Osteoblast (primary cell): ENCODE measurements around the gene ASXL2. TPM values are rescaled to one million over a fixed set of nuclear protein-coding genes. Genes with fewer than 3 reads are reported as not detected.

Experiments
- DNase-seq: peaks from one replicate; pipeline ENCODE4 v3.0.0; 2011; ENCODE audit warnings: low spot score, mixed read lengths; ENCODE audit not compliant: insufficient read length; ENCODE audit errors: missing footprints
- H2AFZ ChIP-seq: 2 replicates; pipeline ENCODE4 v1.6.0; 2011; ENCODE audit warnings: mild to moderate bottlenecking, low read length
- H3K27ac ChIP-seq: 2 replicates; pipeline ENCODE4 v1.5.1; 2011; ENCODE audit warnings: mild to moderate bottlenecking, low read depth, low read length, moderate library complexity
- H3K27me3 ChIP-seq: 2 replicates; pipeline ENCODE4 v1.6.0; 2012; ENCODE audit warnings: mild to moderate bottlenecking, control low read depth, inconsistent platforms, low read length, moderate library complexity; ENCODE audit not compliant: insufficient read depth
- H3K36me3 ChIP-seq: 2 replicates; pipeline ENCODE4 v1.5.1; 2011; ENCODE audit warnings: mild to moderate bottlenecking, low read length, control low read depth, moderate library complexity; ENCODE audit not compliant: insufficient read depth
- H3K4me1 ChIP-seq: 2 replicates; pipeline ENCODE4 v1.5.1; 2011; ENCODE audit warnings: mild to moderate bottlenecking, low read length, control low read depth, moderate library complexity; ENCODE audit not compliant: insufficient read depth
- H3K4me2 ChIP-seq: 2 replicates; pipeline ENCODE4 v1.6.0; 2011; ENCODE audit warnings: mild to moderate bottlenecking, low read length; ENCODE audit not compliant: insufficient read depth
- H3K4me3 ChIP-seq: fragments of 200-600 bp; sonication (generic); 3 replicates; pipeline ENCODE4 v1.5.1; 2012; ENCODE audit warnings: mild to moderate bottlenecking, low read length, inconsistent platforms; ENCODE audit not compliant: insufficient read depth
- H3K79me2 ChIP-seq: 2 replicates; pipeline ENCODE4 v1.6.0; 2012; ENCODE audit warnings: mild to moderate bottlenecking, low read length, control low read depth, inconsistent platforms; ENCODE audit not compliant: insufficient read depth
- H3K9me3 ChIP-seq: 2 replicates; pipeline ENCODE4 v1.5.1; 2011; ENCODE audit warnings: low read depth, low read length, control low read depth
- H4K20me1 ChIP-seq: 2 replicates; pipeline ENCODE4 v1.6.0; 2012; ENCODE audit warnings: mild to moderate bottlenecking, low read length, control low read depth; ENCODE audit not compliant: insufficient read depth
- CTCF ChIP-seq: IDR thresholded peaks from 2 replicates; pipeline ENCODE4 v1.5.1; 2011; ENCODE audit warnings: mild to moderate bottlenecking, low read depth, low read length, moderate library complexity; ENCODE audit errors: extremely low read depth
- total RNA-seq: library from RNA; depleted of rRNA; stranded (reverse); fragments of >200 nt; gene quantifications from 2 replicates; pipeline ENCODE4 v1.2.3, GENCODE V29; 2012

The ASXL2 gene
- 13.0 and 15.0 TPM in 2 replicates for total RNA-seq

DNA sequence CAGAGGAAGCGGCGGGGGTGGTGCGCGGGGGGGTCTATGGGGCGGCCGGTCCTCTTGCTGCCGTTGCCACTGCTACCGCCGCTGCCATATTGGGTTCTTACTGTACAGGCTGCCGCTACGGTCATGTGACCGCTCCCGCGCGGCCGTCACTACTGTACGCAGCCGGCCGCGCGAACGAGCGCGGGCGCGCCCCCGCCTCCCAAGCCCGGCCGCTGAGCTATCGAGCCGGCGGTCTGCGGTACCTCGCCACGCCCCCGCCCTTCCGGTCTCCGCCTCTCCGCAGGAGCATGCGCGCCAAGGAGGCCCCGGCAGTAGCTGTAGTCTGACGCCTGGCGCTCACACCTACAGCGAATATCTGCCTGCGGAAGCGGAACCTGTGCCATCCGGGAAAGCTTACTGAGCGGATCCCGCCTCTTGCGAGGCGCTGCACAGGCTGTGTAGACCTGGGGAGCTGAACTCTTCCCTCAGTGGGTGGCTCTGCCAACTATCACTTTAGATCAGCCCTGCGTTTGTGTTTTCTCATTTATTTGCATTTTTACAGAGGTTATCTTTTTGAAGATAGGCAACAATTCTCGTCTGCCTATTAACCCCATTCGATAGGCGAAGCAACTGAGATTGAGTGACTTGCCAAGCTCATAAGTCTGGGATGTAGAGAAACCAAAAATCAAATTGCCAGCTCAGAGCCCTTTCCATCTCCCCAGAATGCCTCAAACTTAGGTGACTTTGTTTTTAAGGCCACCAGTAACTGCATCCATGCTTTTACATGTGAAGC, at the start of gene ASXL2:
Gene ASXL2 (minus strand): TSS at position 127 of the 772 bp plus-strand sequence. CDS start 265 bp downstream, outside the sequence.
- H3K4me3 ChIP-seq: peak within 1 kb of the TSS; percentile 99
- peak; percentile 95 for DNase-seq
- H2AFZ ChIP-seq: peak within 1 kb of the TSS; percentile 99
- peaks cover 30% of the 10 kb centered on the region for H4K20me1 ChIP-seq
- no peaks in the 10 kb centered on the region for H3K9me3 ChIP-seq
- peak within 1 kb of the TSS; percentile 98 for H3K4me2 ChIP-seq
- peaks cover 18% of the 10 kb centered on the region for H3K4me1 ChIP-seq
- TF ChIP-seq CTCF: no peak
- peaks cover 11% of the 10 kb centered on the region for H3K36me3 ChIP-seq
- peak within 1 kb of the TSS; percentile 97 for H3K27ac ChIP-seq
- peaks cover 45% of the 10 kb centered on the region for H3K79me2 ChIP-seq
- H3K27me3 ChIP-seq: no peaks in the 10 kb centered on the region

DNA sequence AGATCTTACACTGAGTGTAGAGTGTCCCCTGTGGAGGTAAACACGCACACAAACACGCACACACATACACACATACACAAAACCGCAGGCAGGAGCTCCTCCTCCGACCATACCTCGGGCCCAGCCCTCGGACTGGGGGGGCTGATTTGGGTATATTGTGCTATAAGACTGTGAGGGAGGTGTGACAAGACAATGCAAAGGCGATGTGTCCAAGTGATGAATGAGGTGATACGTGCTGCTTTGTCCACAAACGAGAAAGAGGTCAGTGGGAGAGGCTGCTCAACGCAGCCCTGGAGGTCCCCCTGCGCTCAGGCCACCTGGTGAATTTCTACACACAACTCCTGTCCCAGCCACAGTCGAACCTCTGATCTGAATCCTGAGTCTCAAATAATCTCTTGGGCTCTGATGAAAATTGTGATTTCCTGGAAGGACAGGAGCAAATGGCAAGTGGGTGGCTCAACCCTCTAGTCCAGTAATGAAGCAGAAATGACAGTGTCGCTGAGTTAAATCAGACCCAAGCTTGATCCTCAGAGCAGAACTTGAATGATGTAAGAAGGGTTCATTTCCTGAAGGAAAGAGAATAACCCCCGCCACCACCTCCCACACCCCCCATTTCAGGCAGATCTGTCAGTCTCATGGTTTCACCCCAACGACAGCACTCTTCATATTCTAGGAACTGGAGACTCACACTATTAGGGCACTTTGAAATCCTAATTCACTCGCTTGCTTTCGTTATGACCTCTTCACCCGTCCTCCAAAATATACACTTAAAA, 48.9 kb upstream of the ASXL2 start:
- H2AFZ ChIP-seq: no peak overlapping the region
- no peaks in the 10 kb centered on the region for H3K27me3 ChIP-seq
- no peak overlapping the region for H3K27ac ChIP-seq
- no peaks in the 10 kb centered on the region for H3K9me3 ChIP-seq
- TF ChIP-seq CTCF: no peak
- H3K4me3 ChIP-seq: no peak overlapping the region
- DNase-seq: peak; percentile 45
- no peak overlapping the region for H3K4me2 ChIP-seq
- H3K79me2 ChIP-seq: no peaks in the 10 kb centered on the region
- H3K4me1 ChIP-seq: no peaks in the 10 kb centered on the region
- no peaks in the 10 kb centered on the region for H4K20me1 ChIP-seq
- H3K36me3 ChIP-seq: peaks cover 9% of the 10 kb centered on the region

- no peak overlapping the region for H3K4me2 ChIP-seq
- H3K27me3 ChIP-seq: no peaks in the 10 kb centered on the region
- H3K9me3 ChIP-seq: no peaks in the 10 kb centered on the region
- TF ChIP-seq CTCF: no peak
- DNase-seq: no peak
- H3K4me3 ChIP-seq: no peak overlapping the region
- H3K27ac ChIP-seq: no peak overlapping the region
- no peak overlapping the region for H2AFZ ChIP-seq
- H3K79me2 ChIP-seq: no peaks in the 10 kb centered on the region
- no peaks in the 10 kb centered on the region for H3K4me1 ChIP-seq
- H4K20me1 ChIP-seq: no peaks in the 10 kb centered on the region
- H3K36me3 ChIP-seq: no peaks in the 10 kb centered on the region
Observed at GRCh38 chr2:25922501-25922900, 44.2 kb upstream of the ASXL2 start.
